IPS DF 6.9 (cell line): ENCODE data around the gene SPACA1.

Experiments used
- DNase-seq: peaks from one replicate; pipeline ENCODE4 v3.0.0-alpha.2; 2013; ENCODE audit warnings: low read depth, low spot score
- H3K27ac ChIP-seq: one replicate; pipeline ENCODE4 v1.5.1; 2013; ENCODE audit warnings: low read length, control low read depth
- H3K27me3 ChIP-seq: 2 replicates; pipeline ENCODE4 v1.6.1; 2013; ENCODE audit warnings: mild to moderate bottlenecking, low read length; ENCODE audit not compliant: control insufficient read depth, insufficient read depth
- H3K36me3 ChIP-seq: 2 replicates; pipeline ENCODE4 v1.6.1; 2013; ENCODE audit warnings: low read length; ENCODE audit not compliant: control insufficient read depth, insufficient read depth
- H3K4me1 ChIP-seq: 2 replicates; pipeline ENCODE4 v1.6.1; 2013; ENCODE audit warnings: low read length; ENCODE audit not compliant: control insufficient read depth, insufficient read depth
- H3K4me3 ChIP-seq: 2 replicates; pipeline ENCODE4 v1.5.1; 2013; ENCODE audit warnings: mild to moderate bottlenecking, low read length
- H3K9me3 ChIP-seq: 2 replicates; pipeline ENCODE4 v1.6.1; 2013; ENCODE audit warnings: low read length, inconsistent platforms; ENCODE audit not compliant: control insufficient read depth, insufficient read depth
- WGBS: extraction: QIAGEN DNeasy Blood & Tissue Kit; methylation state at CpG from one replicate; pipeline ENCODE4 v1.1.7; 2013; ENCODE audit warnings: mixed read lengths, missing lambda C conversion rate; ENCODE audit not compliant: insufficient read length, insufficient coverage; 5-methylcytosine and 5-hydroxymethylcytosine counted together

Gene SPACA1

DNA sequence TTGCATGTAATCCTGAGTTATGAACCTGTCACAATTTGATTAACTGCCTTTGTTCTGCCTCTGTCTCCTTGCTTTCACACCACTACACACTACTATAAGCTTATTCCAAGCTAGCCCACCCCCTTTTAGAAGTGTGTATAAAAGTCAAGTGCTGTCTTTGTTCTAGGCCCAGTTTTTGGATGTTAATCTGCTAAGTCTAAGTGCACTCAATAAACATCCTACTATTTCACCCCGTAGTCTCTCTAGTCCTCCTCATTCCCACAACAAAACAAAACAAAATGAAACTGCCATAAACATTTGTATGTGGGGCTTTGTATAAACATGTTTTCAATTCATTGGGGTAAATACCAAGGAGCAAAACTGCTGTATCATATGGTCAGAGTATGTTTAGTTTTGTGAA is 16.1 kb upstream of the SPACA1 start:
- Histone ChIP-seq H3K36me3 (no peaks in the 10 kb centered on the region), H3K9me3 (peaks cover 3% of the 10 kb centered on the region; the same call in 1 of the 2 replicates), H3K27ac (no peak overlapping the region), H3K27me3 (no peaks in the 10 kb centered on the region), H3K4me3 (no peak overlapping the region), H3K4me1 (no peaks in the 10 kb centered on the region)
- WGBS = no CpG with 5 or more reads among the region's 1 CpG
- DNase-seq = no peak

GRCh38 chr6:88044530-88044929 is 3.1 kb upstream of the SPACA1 start:
- Histone ChIP-seq H3K27me3 (no peaks in the 10 kb centered on the region), H3K4me1 (peaks cover 3% of the 10 kb centered on the region; the same call in 1 of the 2 replicates), H3K36me3 (no peaks in the 10 kb centered on the region; the same call in 1 of the 2 replicates), H3K27ac (no peak overlapping the region), H3K4me3 (no peak overlapping the region), H3K9me3 (no peaks in the 10 kb centered on the region)
- DNase-seq = no peak

DNA sequence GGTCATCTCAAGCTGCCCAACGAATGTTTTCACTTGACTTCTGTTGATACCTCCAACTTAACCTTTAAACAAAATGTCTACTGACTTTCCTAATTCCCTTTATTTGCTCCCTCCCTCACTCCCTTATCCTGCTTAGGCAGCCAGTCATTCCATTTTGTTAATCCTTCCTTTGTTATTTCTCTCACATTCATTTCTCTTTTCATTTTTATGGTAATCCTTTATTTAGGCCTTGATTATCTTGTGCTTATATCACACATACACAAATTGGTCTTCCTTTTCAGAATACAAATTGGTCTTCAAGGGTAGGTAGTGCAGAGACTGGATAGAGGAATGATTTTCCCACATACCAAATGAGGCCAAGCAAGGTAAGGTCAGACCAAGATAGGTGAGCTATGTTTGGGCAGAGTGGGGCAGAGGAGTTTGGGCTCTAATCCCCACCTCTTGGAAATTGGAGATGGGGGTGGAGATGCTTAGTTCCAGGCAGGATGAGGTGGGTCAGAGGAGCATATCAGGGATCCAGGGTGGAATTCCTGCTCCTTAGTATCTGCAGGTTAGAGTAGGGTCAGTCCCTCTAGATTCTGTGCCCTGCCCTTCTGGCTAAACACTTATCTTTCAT is 2.0 kb upstream of the SPACA1 start:
- Histone ChIP-seq H3K27ac (no peak overlapping the region), H3K36me3 (no peaks in the 10 kb centered on the region; the same call in 1 of the 2 replicates), H3K4me3 (no peak overlapping the region), H3K4me1 (peaks cover 3% of the 10 kb centered on the region; the same call in 1 of the 2 replicates), H3K9me3 (no peaks in the 10 kb centered on the region), H3K27me3 (no peaks in the 10 kb centered on the region)
- DNase-seq = no peak
- WGBS = no CpG with 5 or more reads among the region's 1 CpG

GRCh38 chr6:88048578-88048977 is 937 bp downstream of the SPACA1 start:
- Histone ChIP-seq H3K27me3 (no peaks in the 10 kb centered on the region), H3K27ac (no peak overlapping the region), H3K9me3 (no peaks in the 10 kb centered on the region), H3K4me1 (peaks cover 3% of the 10 kb centered on the region; the same call in 1 of the 2 replicates), H3K4me3 (no peak overlapping the region), H3K36me3 (no peaks in the 10 kb centered on the region; the same call in 1 of the 2 replicates)
- DNase-seq = no peak
- WGBS = no CpG with 5 or more reads among the region's 3 CpGs

GRCh38 chr6:88050140-88050818 is 2.6 kb downstream of the SPACA1 start:
- Histone ChIP-seq H3K4me3 (no peak overlapping the region), H3K36me3 (no peaks in the 10 kb centered on the region; the same call in 1 of the 2 replicates), H3K4me1 (peaks cover 3% of the 10 kb centered on the region; the same call in 1 of the 2 replicates), H3K27ac (no peak overlapping the region), H3K9me3 (no peaks in the 10 kb centered on the region), H3K27me3 (no peaks in the 10 kb centered on the region)
- no CpG with 5 or more reads among the region's 4 CpGs for WGBS
- no peak for DNase-seq

- Histone ChIP-seq H3K4me1 (no peaks in the 10 kb centered on the region), H3K4me3 (no peak overlapping the region), H3K36me3 (no peaks in the 10 kb centered on the region), H3K27me3 (no peaks in the 10 kb centered on the region), H3K27ac (no peak overlapping the region), H3K9me3 (no peaks in the 10 kb centered on the region)
- WGBS = no CpG with 5 or more reads among the region's 3 CpGs
- DNase-seq = no peak
These were observed 11.6 kb downstream of the SPACA1 start for GRCh38 chr6:88059191-88059590.

- no peak overlapping the region for H3K27ac ChIP-seq
- H3K4me1 ChIP-seq = no peaks in the 10 kb centered on the region
- H3K27me3 ChIP-seq = no peaks in the 10 kb centered on the region
- DNase-seq = no peak
- H3K9me3 ChIP-seq = no peaks in the 10 kb centered on the region
- no CpG with 5 or more reads among the region's 1 CpG for WGBS
- no peaks in the 10 kb centered on the region for H3K36me3 ChIP-seq
- H3K4me3 ChIP-seq = no peak overlapping the region
These were observed 14.7 kb downstream of the SPACA1 start for GRCh38 chr6:88062376-88062775.

DNA sequence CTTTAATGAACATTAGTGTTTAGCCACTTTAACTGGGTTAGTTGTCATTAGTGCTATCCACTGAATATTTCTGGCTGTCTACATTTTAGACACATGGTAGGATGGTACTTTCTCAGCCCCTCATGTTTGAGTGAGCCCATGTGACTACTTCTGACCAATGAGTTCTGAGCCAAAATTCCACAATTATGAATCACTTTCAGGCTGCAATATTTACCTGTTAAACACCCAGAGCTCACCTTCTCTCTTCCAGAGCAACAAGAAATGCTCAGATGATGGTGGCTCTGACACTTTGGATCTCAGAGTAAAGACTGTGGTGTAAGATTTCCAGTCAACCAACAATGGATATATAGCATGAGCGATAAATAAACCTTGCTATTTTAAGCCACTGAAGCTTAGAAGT is 24.8 kb downstream of the SPACA1 start:
- no CpG with 5 or more reads among the region's 1 CpG for WGBS
- no peaks in the 10 kb centered on the region for H3K36me3 ChIP-seq
- H3K27me3 ChIP-seq = no peaks in the 10 kb centered on the region
- no peak overlapping the region for H3K4me3 ChIP-seq
- no peaks in the 10 kb centered on the region for H3K9me3 ChIP-seq
- no peaks in the 10 kb centered on the region for H3K4me1 ChIP-seq
- no peak for DNase-seq
- H3K27ac ChIP-seq = no peak overlapping the region

DNA sequence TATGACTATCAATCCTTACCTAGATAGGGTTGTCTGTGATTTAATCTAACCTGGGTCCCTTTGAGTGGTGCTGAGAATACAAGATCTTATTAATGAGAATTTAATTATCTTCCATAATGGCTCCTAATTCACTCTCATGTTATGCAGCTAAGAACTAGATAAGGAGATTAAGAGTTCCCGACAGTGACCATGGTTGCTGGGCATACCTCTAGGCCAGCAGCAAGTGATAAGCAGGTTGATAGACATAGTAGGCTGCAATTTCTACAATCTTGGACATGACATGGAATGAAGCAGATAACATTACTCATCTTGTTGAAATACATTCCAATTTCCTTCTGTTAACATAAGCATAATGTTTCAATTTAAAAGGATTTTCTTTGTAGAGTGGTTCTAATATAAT is 27.1 kb downstream of the SPACA1 start:
- H3K4me3 ChIP-seq = no peak overlapping the region
- WGBS = no CpG with 5 or more reads among the region's 1 CpG
- no peaks in the 10 kb centered on the region for H3K36me3 ChIP-seq
- H3K27ac ChIP-seq = no peak overlapping the region
- H3K27me3 ChIP-seq = no peaks in the 10 kb centered on the region
- no peaks in the 10 kb centered on the region for H3K4me1 ChIP-seq
- no peaks in the 10 kb centered on the region for H3K9me3 ChIP-seq
- DNase-seq = no peak

- H3K36me3 ChIP-seq = no peaks in the 10 kb centered on the region
- no peak for DNase-seq
- no peaks in the 10 kb centered on the region for H3K9me3 ChIP-seq
- no peak overlapping the region for H3K4me3 ChIP-seq
- H3K27ac ChIP-seq = no peak overlapping the region
- WGBS = no CpG with 5 or more reads among the region's 3 CpGs
- no peaks in the 10 kb centered on the region for H3K4me1 ChIP-seq
- no peaks in the 10 kb centered on the region for H3K27me3 ChIP-seq
These were observed 29.7 kb downstream of the SPACA1 start for GRCh38 chr6:88077305-88077704.

DNA sequence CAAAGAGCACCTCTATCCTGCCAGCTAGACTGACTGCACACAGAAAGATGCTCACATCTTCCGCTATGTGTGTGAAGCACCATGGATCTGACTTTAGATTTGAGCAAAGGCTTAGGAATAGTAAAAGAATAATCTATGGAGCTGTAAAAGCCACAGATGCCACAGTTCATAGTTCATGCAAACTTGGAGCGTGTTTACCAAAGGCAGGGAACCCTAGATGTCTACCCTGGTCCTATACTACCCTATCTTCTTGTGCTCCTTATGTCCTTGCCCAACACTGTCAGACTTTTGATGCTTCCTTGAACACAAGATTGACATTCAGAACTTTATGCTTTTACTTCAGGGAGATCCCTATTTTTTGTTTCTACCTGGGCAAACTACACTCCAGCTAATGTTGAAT is 39.2 kb downstream of the SPACA1 start:
- Histone ChIP-seq H3K27me3 (no peaks in the 10 kb centered on the region), H3K4me3 (no peak overlapping the region), H3K27ac (no peak overlapping the region), H3K36me3 (no peaks in the 10 kb centered on the region), H3K9me3 (no peaks in the 10 kb centered on the region), H3K4me1 (peaks cover 6% of the 10 kb centered on the region; the same call in 1 of the 2 replicates)
- no CpG with 5 or more reads among the region's 2 CpGs for WGBS
- no peak for DNase-seq
